GM12878 (cell line): ENCODE measurements around the gene EIF3B. TPM values are rescaled to one million over a fixed set of nuclear protein-coding genes. Genes with fewer than 3 reads are reported as not detected.

Experiments
- ATAC-seq: fragments of 200-7000 bp; cut with Tn5 transposase; 3 replicates; pipeline ENCODE4 v1.9.1; 2020; ENCODE audit warnings: mild to moderate bottlenecking, moderate library complexity
- BruUV-seq: library from RNA; stranded (reverse); fragments of 400-500 nt; replicated peaks from 2 replicates; lab custom pipeline; 2021; lab: Mats Ljungman, UMichigan
- CTCF ChIA-PET: fragments of 300-600 bp; sonication (Branson Sonifier 250); formaldehyde crosslinking; extraction: SDS; loops from one replicate; lab custom pipeline; 2021; ENCODE audit warnings: inconsistent platforms; lab: Yijun Ruan, JAX
- POLR2A ChIA-PET: fragments of 350-600 bp; formaldehyde crosslinking; extraction: SDS; loops from one replicate; lab custom pipeline; 2021; ENCODE audit warnings: inconsistent platforms; lab: Charles Lee
- RAD21 ChIA-PET: fragments of 300-600 bp; sonication (Branson Sonifier 250); formaldehyde crosslinking; loops from one replicate; lab custom pipeline; 2023; ENCODE audit warnings: antibody characterized with exemption; ENCODE audit not compliant: unreplicated experiment; lab: Charles Lee
- SMC1A ChIA-PET: fragments of 300-600 bp; sonication (Branson Sonifier 250); formaldehyde crosslinking; loops from one replicate; lab custom pipeline; 2023; ENCODE audit not compliant: unreplicated experiment, uncharacterized antibody; lab: Charles Lee
- DNase-seq: peaks from one replicate; pipeline ENCODE4 v3.0.0-alpha.2; 2011; ENCODE audit warnings: low read depth, low spot score
- FAIRE-seq: peaks from 3 replicates; lab custom pipeline; 2011; peaks lifted over from hg19 to GRCh38; lab: Jason Lieb, UNC
- H2AFZ ChIP-seq: 2 replicates; pipeline ENCODE4 v1.6.0; 2011; ENCODE audit warnings: low read depth, low read length, control low read depth; ENCODE audit not compliant: control insufficient read depth
- H3K27ac ChIP-seq: 2 replicates; pipeline ENCODE4 v1.5.1; 2011; ENCODE audit warnings: control low read depth; ENCODE audit not compliant: control insufficient read depth, insufficient read depth
- H3K27me3 ChIP-seq, 2 experiments: replicated peaks in 1 of 2; 2 replicates each; pipeline versions ENCODE4 v1.6.0 to v1.6.1; 2011; ENCODE audit warnings: low read length in 1 of 2; ENCODE audit not compliant: control insufficient read depth in 2 of 2, insufficient read depth in 2 of 2
- H3K36me3 ChIP-seq, 2 experiments: 2 replicates each; pipeline ENCODE4 v1.5.1; 2011; ENCODE audit warnings: low read length in 1 of 2; ENCODE audit not compliant: control insufficient read depth in 2 of 2, insufficient read depth in 2 of 2
- H3K4me1 ChIP-seq: 2 replicates; pipeline ENCODE4 v1.6.1; 2011; ENCODE audit warnings: mild to moderate bottlenecking, low read length, moderate library complexity, mixed read lengths; ENCODE audit not compliant: control insufficient read depth, insufficient read depth
- H3K4me2 ChIP-seq: 2 replicates; pipeline ENCODE4 v1.6.0; 2011; ENCODE audit warnings: control low read depth; ENCODE audit not compliant: control insufficient read depth, insufficient read depth
- H3K4me3 ChIP-seq: fragments of 200-600 bp; sonication (generic); 2 replicates; pipeline ENCODE4 v1.5.1; 2016
- H3K79me2 ChIP-seq: 2 replicates; pipeline ENCODE4 v1.6.0; 2011; ENCODE audit warnings: low read length; ENCODE audit not compliant: control insufficient read depth, insufficient read depth
- H3K9ac ChIP-seq: 2 replicates; pipeline ENCODE4 v1.8.0; 2011; ENCODE audit warnings: low read length, control low read depth, mixed read lengths; ENCODE audit not compliant: control insufficient read depth, insufficient read depth
- H3K9me3 ChIP-seq: replicated peaks from 3 replicates; pipeline ENCODE4 v1.5.1; 2011; ENCODE audit warnings: mild to moderate bottlenecking, low read length; ENCODE audit not compliant: control insufficient read depth, insufficient read depth
- H4K20me1 ChIP-seq: 2 replicates; pipeline ENCODE4 v1.6.0; 2011; ENCODE audit not compliant: control insufficient read depth, insufficient read depth
- BACH1 ChIP-seq: fragments of 450-650 bp; IDR thresholded peaks from 2 replicates; pipeline ENCODE4 v1.6.1; 2017; ENCODE audit warnings: mild to moderate bottlenecking, borderline replicate concordance
- CBX5 ChIP-seq: sonication (generic); IDR thresholded peaks from 2 replicates; pipeline ENCODE4 v1.6.1; 2016; ENCODE audit warnings: low read depth, moderate library complexity, mild to moderate bottlenecking, inconsistent platforms
- CHD1 ChIP-seq: IDR thresholded peaks from 2 replicates; pipeline ENCODE4 v1.6.1; 2012; ENCODE audit warnings: low read depth, low read length, improper control_type of control experiment
- CHD2 ChIP-seq: IDR thresholded peaks from 2 replicates; pipeline ENCODE4 v1.6.1; 2011; ENCODE audit warnings: low read depth, low read length, improper control_type of control experiment, borderline replicate concordance
- CREM ChIP-seq: IDR thresholded peaks from 2 replicates; pipeline ENCODE4 v1.6.1; 2014; ENCODE audit warnings: antibody characterized with exemption, low read depth
- ESRRA ChIP-seq: IDR thresholded peaks from 2 replicates; pipeline ENCODE4 v1.6.1; 2012; ENCODE audit warnings: mild to moderate bottlenecking, low read length, improper control_type of control experiment
- HDAC6 ChIP-seq: fragments of 200-600 bp; sonication (generic); IDR thresholded peaks from one replicate; pipeline ENCODE4 v1.8.0; 2017; ENCODE audit warnings: antibody characterized with exemption; ENCODE audit not compliant: unreplicated experiment
- HSF1 ChIP-seq: fragments of 150-350 bp; IDR thresholded peaks from 2 replicates; pipeline ENCODE4 v1.6.1; 2014; ENCODE audit warnings: mild to moderate bottlenecking, low read depth, low read length
- IKZF2 ChIP-seq, 2 experiments: fragments of 450-650 bp; IDR thresholded peaks; 2 replicates each; pipeline ENCODE4 v1.6.1; 2017; ENCODE audit warnings: mild to moderate bottlenecking in 2 of 2, moderate library complexity in 2 of 2
- JUND ChIP-seq: IDR thresholded peaks from 2 replicates; pipeline ENCODE4 v1.6.1; 2012; ENCODE audit warnings: low read depth, mild to moderate bottlenecking, low read length, improper control_type of control experiment, moderate library complexity
- MYC ChIP-seq: IDR thresholded peaks from 2 replicates; pipeline ENCODE4 v1.6.1; 2011; ENCODE audit warnings: mild to moderate bottlenecking, low read length, moderate library complexity, inconsistent platforms; ENCODE audit not compliant: insufficient read depth, insufficient replicate concordance, insufficient read length, severe bottlenecking
- NKRF ChIP-seq: fragments of 450-650 bp; conservative IDR thresholded peaks from 2 replicates; pipeline ENCODE4 v1.6.1; 2017; ENCODE audit warnings: mild to moderate bottlenecking, moderate library complexity
- NR2F1 ChIP-seq: fragments of 450-650 bp; conservative IDR thresholded peaks from 2 replicates; pipeline ENCODE4 v1.6.1; 2017; ENCODE audit warnings: mild to moderate bottlenecking
- POLR2AphosphoS5 ChIP-seq: IDR thresholded peaks from 2 replicates; pipeline ENCODE4 v1.6.1; 2011; ENCODE audit warnings: mild to moderate bottlenecking, low read length, inconsistent platforms
- POU2F2 ChIP-seq: IDR thresholded peaks from 3 replicates; pipeline ENCODE4 v1.6.1; 2011; ENCODE audit warnings: low read depth, mild to moderate bottlenecking, low read length, borderline replicate concordance
- SMAD5 ChIP-seq: IDR thresholded peaks from 2 replicates; pipeline ENCODE4 v1.6.1; 2016; ENCODE audit warnings: antibody characterized with exemption, low read depth
- SMARCA5 ChIP-seq: fragments of 450-650 bp; IDR thresholded peaks from 2 replicates; pipeline ENCODE4 v1.6.1; 2017; ENCODE audit warnings: mild to moderate bottlenecking
- SREBF1 ChIP-seq: IDR thresholded peaks from 2 replicates; pipeline ENCODE4 v1.6.1; 2012; ENCODE audit warnings: mild to moderate bottlenecking, low read length
- ZNF24 ChIP-seq: fragments of 450-650 bp; IDR thresholded peaks from 2 replicates; pipeline ENCODE4 v1.6.1; 2017; ENCODE audit warnings: antibody characterized with exemption, mild to moderate bottlenecking
- WGBS: methylation state at CpG from one replicate; pipeline ENCODE4 v1.1.6; 2016; ENCODE audit warnings: low lambda C conversion rate; ENCODE audit not compliant: insufficient replicate concordance, insufficient coverage; ENCODE audit errors: missing lambda C conversion rate; 5-methylcytosine and 5-hydroxymethylcytosine counted together
- in situ Hi-C: fragments of 300-500 bp; cut with MboI; formaldehyde crosslinking; loops from 9 replicates; pipeline ENCODE4 v1.14.3; 2018; ENCODE audit warnings: mixed read lengths
- intact Hi-C: fragments of 100-400 bp; cut with micrococcal nuclease; formaldehyde crosslinking; loops from one replicate; pipeline ENCODE4 v1.14.2; 2022; ENCODE audit not compliant: unreplicated experiment
- polyA plus RNA-seq, 11 experiments: library from polyadenylated mRNA; depleted of rRNA in 4 of 11; unstranded in 6 of 11; stranded (reverse) in 5 of 11; fragments of >200 nt; fragmentation: Nextera tagmentation in 4 of 11; fragmentation: Illumina TruSeq in 1 of 11; extraction: Ambion mirVana in 4 of 11; extraction: Trizol in 1 of 11; gene quantifications; 1 replicate in 1 of 11; 2 replicates in 10 of 11; pipeline versions ENCODE4 v1.2.1 to v1.2.3, GENCODE V29; 2011 to 2016; ENCODE audit warnings: inconsistent platforms in 2 of 11, missing spikeins in 2 of 11, low read depth in 1 of 11
- total RNA-seq, 4 experiments: library from RNA; depleted of rRNA in 3 of 4; stranded (reverse); fragments of >200 nt in 3 of 4; fragmentation: Illumina TruSeq in 1 of 4; extraction: Trizol in 1 of 4; gene quantifications; 2 replicates each; pipeline versions ENCODE4 v1.2.1 to v1.2.3, GENCODE V29; 2013 to 2021
- TF ChIP-seq, protein P1 (sequence below): IDR thresholded peaks from 2 replicates; pipeline ENCODE4 v1.6.1; 2012; ENCODE audit warnings: low read depth, low read length, improper control_type of control experiment

EIF3B gene
- total and polyA plus RNA-seq, 10 of the 15 experiments (the other 5 are each of a cell fraction or from before 2014, with no cell fraction given): 17.6 to 275 (median 153) TPM

DNA sequence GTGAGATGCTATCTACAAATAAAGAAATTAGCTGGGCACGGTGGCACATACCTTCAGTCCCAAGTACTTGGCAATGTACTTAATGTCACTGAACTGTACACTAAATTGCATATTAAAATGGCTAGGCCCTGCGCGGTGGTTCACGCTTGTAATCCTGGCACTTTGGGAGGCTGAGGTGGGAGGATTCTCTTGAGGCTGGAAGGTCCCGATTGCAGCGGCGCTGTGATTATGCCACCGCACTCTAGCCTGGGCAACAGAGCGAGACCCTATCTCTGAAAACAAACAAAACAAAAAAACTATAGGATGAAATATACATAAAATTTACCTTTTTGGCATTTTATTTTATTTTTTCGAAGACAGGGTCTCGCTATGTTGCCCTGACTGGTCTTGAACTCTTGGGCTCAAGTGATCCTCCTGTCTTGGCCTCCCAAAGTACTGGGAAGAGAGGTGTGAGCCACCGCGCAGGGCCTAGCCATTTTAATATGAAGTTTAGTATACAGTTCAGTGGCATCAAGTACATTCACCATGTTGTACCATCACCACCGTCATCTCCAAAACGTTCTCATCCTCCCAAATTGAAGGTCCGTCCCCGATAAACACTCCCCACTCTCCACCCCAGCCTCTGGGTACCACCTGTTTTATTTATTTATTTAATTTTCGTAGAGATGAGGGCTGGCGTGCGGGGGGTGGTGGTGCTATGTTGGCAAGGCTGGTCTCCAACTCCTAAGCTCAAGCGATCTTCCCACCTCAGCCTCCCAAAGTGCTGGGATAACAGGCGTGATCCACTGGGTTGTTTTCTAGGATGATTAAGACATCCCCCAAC lies 1.3 kb upstream of the EIF3B start:
- H3K9ac ChIP-seq: peak overlapping the region; percentile 97
- ChIA-PET CTCF (interaction anchor here (0.8 to 1.5 kb wide), 4 partner anchors 19 to 116 kb away, joined by 3 to 6 read pairs (median 3); no protein-coding TSS in a partner anchor), RAD21 (interaction anchor here (0.8 to 3.5 kb wide), 7 partner anchors 50 to 254 kb away, joined by 3 to 28 read pairs (median 3); partner anchors contain the start of genes CHST12, MRM2 and NUDT1), SMC1A (interaction anchor here (0.8 to 1.5 kb wide), 4 partner anchors 108 to 118 kb away, joined by 3 to 4 read pairs (median 3); partner anchors contain the start of genes MRM2 and NUDT1), POLR2A (interaction anchor here (0.6 to 1.3 kb wide), 9 partner anchors 41 to 240 kb away, joined by 3 to 8 read pairs (median 3); partner anchors contain the start of genes MRM2 and NUDT1)
- H3K4me3 ChIP-seq: peak overlapping the region; percentile 59
- 61% methylated on average over 22 of the region's 22 CpGs for WGBS
- ATAC-seq (no peak; the same call in 1 of the 3 replicates), DNase-seq (no peak), FAIRE-seq (no peak)
- H4K20me1 ChIP-seq: peaks cover 3% of the 10 kb centered on the region; the same call in 1 of the 2 replicates
- peaks cover 0 to 2% of the 10 kb centered on the region in 2 experiments; a peak in 2 of 4 replicates for H3K36me3 ChIP-seq
- peaks cover 49% of the 10 kb centered on the region for H3K79me2 ChIP-seq
- H3K4me1 ChIP-seq: peaks cover 12% of the 10 kb centered on the region
- H3K4me2 ChIP-seq: peak overlapping the region; percentile 83
- in situ Hi-C loops: loop anchor here (5.0 kb wide), 1 partner anchor 781 kb away; the partner anchor contains the start of gene PSMG3
- BruUV-seq: TSS peak; percentile 96
- H3K27ac ChIP-seq: peak overlapping the region; percentile 99
- no peaks in the 10 kb centered on the region for H3K27me3 ChIP-seq
- no peaks in the 10 kb centered on the region for H3K9me3 ChIP-seq
- H2AFZ ChIP-seq: peak overlapping the region; percentile 100
- intact Hi-C loops: no loop called here
- TF ChIP-seq HDAC6 (no peak), POU2F2 (no peak), JUND (no peak), SMAD5 (no peak), ESRRA (no peak), CREM (no peak), NKRF (0 out of 2 replicates have a peak, but pooled peaks have one; percentile 43), POLR2AphosphoS5 (no peak), CBX5 (no peak), BACH1 (no peak), SREBF1 (no peak), CHD1 (no peak), CHD2 (no peak), MYC (no peak), IKZF2 (IDR thresholded peaks at IDR 0.05) (peak in 1 of 2 experiments; percentile 29; a peak in 1 of 4 replicates), SMARCA5 (0 out of 2 replicates have a peak, but pooled peaks have one; percentile 30), ZNF24 (no peak), NR2F1 (no peak), HSF1 (no peak)
- TF ChIP-seq, protein P1, sequence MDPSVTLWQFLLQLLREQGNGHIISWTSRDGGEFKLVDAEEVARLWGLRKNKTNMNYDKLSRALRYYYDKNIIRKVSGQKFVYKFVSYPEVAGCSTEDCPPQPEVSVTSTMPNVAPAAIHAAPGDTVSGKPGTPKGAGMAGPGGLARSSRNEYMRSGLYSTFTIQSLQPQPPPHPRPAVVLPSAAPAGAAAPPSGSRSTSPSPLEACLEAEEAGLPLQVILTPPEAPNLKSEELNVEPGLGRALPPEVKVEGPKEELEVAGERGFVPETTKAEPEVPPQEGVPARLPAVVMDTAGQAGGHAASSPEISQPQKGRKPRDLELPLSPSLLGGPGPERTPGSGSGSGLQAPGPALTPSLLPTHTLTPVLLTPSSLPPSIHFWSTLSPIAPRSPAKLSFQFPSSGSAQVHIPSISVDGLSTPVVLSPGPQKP: no peak
